HAP-1 (cell line): ENCODE measurements around the gene IP6K2.

Experiments used
- DNase-seq, 2 experiments: peaks; one replicate each; pipeline ENCODE4 v3.0.0-alpha.2; 2016 to 2020; ENCODE audit warnings: low spot score in 2 of 2
- H3K27me3 ChIP-seq: fragments of 250-450 bp; sonication (Bioruptor Pico); 2 replicates; pipeline ENCODE4 v1.5.1; 2020; ENCODE audit warnings: low read depth, mild to moderate bottlenecking, moderate library complexity
- H3K36me3 ChIP-seq: fragments of 250-450 bp; sonication (Bioruptor Pico); replicated peaks from 2 replicates; pipeline ENCODE4 v1.5.1; 2020; ENCODE audit warnings: mild to moderate bottlenecking
- H3K4me1 ChIP-seq: fragments of 250-450 bp; sonication (Bioruptor Pico); 2 replicates; pipeline ENCODE4 v1.5.1; 2020; ENCODE audit warnings: mild to moderate bottlenecking
- H3K4me3 ChIP-seq: fragments of 250-450 bp; sonication (Bioruptor Pico); 2 replicates; pipeline ENCODE4 v1.5.1; 2020; ENCODE audit warnings: mild to moderate bottlenecking, moderate library complexity
- H3K9me3 ChIP-seq: fragments of 250-450 bp; sonication (Bioruptor Pico); 2 replicates; pipeline ENCODE4 v1.5.1; 2020; ENCODE audit warnings: mild to moderate bottlenecking, moderate library complexity
- in situ Hi-C: fragments of 300-500 bp; cut with MboI; formaldehyde crosslinking; loops from 3 replicates; pipeline ENCODE4 v1.14.3; 2020; ENCODE audit warnings: low sequenced_read_pairs, inconsistent platforms, mixed read lengths

The IP6K2 gene

GRCh38 chr3:48693826-48694225, 23.2 kb downstream of the IP6K2 start:
- Histone ChIP-seq H3K36me3 (peaks cover 65% of the 10 kb centered on the region), H3K4me3 (no peak overlapping the region), H3K9me3 (no peaks in the 10 kb centered on the region), H3K27me3 (no peaks in the 10 kb centered on the region), H3K4me1 (no peaks in the 10 kb centered on the region)
- in situ Hi-C loops = no loop called here
- no peak for DNase-seq

- Histone ChIP-seq H3K9me3 (no peaks in the 10 kb centered on the region), H3K4me1 (no peaks in the 10 kb centered on the region), H3K27me3 (no peaks in the 10 kb centered on the region), H3K36me3 (peaks cover 76% of the 10 kb centered on the region), H3K4me3 (no peak overlapping the region)
- no peak for DNase-seq
- in situ Hi-C loops = no loop called here
Measured at GRCh38 chr3:48692551-48692950, 24.5 kb downstream of the IP6K2 start.

DNA sequence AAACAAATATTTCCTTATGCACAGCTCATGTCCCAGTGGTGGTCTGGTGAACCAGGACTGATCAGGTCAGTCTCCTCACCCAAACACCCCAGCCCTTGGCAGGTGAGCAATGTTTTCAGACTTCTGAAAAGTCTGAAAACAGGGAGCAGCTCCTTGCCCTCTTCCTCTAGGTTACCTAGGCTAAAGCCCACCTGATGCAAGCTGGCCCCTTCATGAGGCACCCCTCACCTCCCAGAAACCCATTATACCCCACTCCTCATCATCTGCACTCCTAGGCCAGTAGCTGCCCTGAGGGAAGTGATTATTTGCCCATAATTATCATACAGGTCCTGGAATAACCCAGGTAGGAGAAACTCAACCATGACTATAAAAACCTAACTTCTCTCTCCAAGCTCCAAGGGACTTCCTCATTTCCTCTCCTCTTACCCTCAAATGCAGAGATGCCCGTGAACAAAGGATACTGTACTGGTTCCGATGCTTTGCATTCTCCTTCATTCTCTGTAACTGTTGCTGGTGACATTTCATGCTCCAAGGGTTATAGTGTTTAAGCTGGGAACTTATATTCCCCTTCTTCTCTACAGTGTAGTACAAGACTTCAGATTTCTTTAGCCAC, 26.1 kb downstream of the IP6K2 start:
- peaks cover 77% of the 10 kb centered on the region for H3K36me3 ChIP-seq
- H3K9me3 ChIP-seq = no peaks in the 10 kb centered on the region
- H3K4me3 ChIP-seq = no peak overlapping the region
- DNase-seq = no peak
- in situ Hi-C loops = no loop called here
- no peaks in the 10 kb centered on the region for H3K27me3 ChIP-seq
- no peaks in the 10 kb centered on the region for H3K4me1 ChIP-seq

DNA sequence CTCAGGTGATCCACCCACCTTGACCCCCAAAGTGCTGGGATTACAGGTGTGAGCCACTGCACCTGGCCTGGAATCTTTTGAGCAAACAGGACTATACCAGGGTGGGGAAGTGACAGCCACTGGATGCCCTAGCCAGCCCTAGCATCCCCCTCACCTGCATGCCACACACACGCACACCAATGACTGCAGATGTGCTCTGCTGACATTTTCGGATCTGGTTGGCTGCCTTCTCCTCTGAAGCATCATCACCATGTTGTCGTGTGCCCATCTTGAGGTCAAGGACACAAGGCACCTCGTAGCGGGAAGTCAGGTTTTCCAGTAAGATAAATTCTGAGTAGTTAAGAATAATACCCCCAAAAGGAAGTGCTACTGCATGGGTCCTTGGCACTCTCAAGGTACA, 27.6 kb downstream of the IP6K2 start:
- DNase-seq = no peak
- Histone ChIP-seq H3K4me3 (no peak overlapping the region), H3K4me1 (peaks cover 5% of the 10 kb centered on the region), H3K27me3 (no peaks in the 10 kb centered on the region), H3K9me3 (no peaks in the 10 kb centered on the region), H3K36me3 (peaks cover 66% of the 10 kb centered on the region)
- in situ Hi-C loops = no loop called here

DNA sequence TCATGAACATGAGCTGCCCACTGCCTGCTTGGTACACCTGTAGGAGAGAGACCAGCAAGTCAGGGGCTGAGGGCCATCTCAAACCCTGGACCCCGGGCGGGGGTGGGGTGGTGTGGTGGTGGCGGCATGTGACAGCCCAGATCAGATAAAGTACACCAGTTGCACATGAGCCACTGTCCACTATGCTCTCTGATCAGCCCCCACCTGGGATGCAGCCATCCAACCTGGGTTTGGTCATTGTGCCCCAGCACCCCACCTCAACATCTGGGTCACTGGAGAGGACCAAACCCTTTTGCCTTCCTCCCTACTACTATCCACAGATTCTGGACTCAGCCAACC, 28.3 kb downstream of the IP6K2 start:
- in situ Hi-C loops = no loop called here
- H3K4me3 ChIP-seq = no peak overlapping the region
- peaks cover 59% of the 10 kb centered on the region for H3K36me3 ChIP-seq
- H3K9me3 ChIP-seq = no peaks in the 10 kb centered on the region
- no peaks in the 10 kb centered on the region for H3K27me3 ChIP-seq
- DNase-seq = no peak
- peaks cover 12% of the 10 kb centered on the region for H3K4me1 ChIP-seq

- no peak for DNase-seq
- H3K9me3 ChIP-seq = no peaks in the 10 kb centered on the region
- peaks cover 13% of the 10 kb centered on the region for H3K4me1 ChIP-seq
- no peak overlapping the region for H3K4me3 ChIP-seq
- no peaks in the 10 kb centered on the region for H3K27me3 ChIP-seq
- peaks cover 54% of the 10 kb centered on the region for H3K36me3 ChIP-seq
- in situ Hi-C loops = no loop called here
Measured at GRCh38 chr3:48688032-48688736, 28.8 kb downstream of the IP6K2 start.

DNA sequence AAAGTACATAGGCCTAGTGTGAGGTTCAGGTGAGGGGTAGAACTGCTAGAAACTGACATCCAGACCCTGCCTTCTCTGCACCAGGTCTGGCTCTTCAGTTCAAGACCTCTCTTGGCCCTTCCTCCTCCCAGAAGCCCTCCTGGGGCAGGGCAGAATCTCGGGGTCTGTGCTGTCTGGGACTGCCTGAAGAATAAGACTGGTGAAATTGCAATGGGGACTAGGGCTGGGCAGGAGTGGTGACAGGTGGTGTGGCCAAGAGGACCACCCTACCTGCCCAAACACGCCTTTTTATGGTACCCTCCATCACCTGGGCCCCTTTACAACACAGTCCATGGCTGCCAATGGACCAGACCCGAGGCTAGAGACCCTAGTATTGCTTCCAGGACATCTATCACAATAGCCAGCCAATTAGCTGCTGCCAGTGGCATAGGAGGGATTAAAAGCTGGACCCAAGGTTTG, 29.8 kb downstream of the IP6K2 start:
- Histone ChIP-seq H3K9me3 (no peaks in the 10 kb centered on the region), H3K27me3 (no peaks in the 10 kb centered on the region), H3K4me1 (peaks cover 13% of the 10 kb centered on the region), H3K4me3 (no peak overlapping the region), H3K36me3 (peaks cover 48% of the 10 kb centered on the region)
- in situ Hi-C loops = no loop called here
- DNase-seq = no peak

GRCh38 chr3:48686538-48687219, 30.3 kb downstream of the IP6K2 start:
- Histone ChIP-seq H3K36me3 (peaks cover 49% of the 10 kb centered on the region), H3K4me1 (peaks cover 13% of the 10 kb centered on the region), H3K9me3 (no peaks in the 10 kb centered on the region), H3K27me3 (no peaks in the 10 kb centered on the region), H3K4me3 (peak overlapping the region; percentile 84)
- DNase-seq = no peak
- in situ Hi-C loops = no loop called here

DNA sequence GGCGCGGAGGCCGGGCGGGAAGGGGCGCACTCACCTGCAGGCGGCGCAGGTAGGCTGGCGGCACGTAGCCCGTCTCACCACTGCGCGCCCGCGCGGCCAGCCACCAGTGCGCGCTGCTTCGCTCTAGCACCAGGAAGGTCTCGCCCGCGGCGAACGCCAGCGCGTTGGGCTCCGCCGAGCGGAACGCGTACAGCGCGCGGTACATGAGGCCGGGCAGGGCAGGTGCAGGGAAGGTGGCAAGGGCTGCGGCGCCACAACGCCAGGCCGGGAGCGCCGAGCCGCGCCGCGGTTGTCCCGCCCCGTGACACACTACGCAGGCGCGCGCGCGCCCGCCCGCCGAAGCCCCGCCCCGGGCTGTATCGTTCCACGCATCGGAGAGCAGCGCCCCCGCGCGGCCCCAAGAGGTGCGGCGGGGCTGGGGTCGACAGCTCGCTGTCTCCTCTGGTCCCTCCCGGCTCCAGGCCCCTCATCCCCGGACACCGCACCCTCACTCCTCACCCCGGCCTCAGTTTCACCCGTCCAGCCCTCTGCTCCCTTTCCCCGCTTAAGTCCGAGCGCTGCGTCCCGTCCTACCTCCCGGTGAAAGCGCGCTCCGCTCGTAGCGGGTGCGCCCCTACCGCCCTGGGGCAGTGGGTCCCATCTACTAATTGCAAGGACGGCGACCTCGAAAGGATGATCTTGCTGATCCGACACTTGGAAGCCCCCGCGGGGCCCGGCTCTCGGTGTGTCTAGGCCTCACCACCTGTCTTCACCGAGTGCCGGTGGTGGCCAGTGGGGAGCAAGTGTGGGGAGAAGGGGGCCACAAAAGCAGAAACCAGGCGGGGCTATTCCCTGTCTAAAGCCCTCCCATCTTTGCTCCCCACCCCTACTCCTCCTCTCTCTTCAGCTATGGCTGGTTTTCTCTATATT, 31.2 kb downstream of the IP6K2 start, which contains the start of gene NCKIPSD:
TSS of gene NCKIPSD (minus strand) at position 313 of the 909 bp plus-strand sequence. CDS start at position 205, 108 bp downstream.
- in situ Hi-C loops = no loop called here
- peak; percentile 77 to 94 for DNase-seq
- Histone ChIP-seq H3K4me3 (peak within 1 kb of the TSS; percentile 84), H3K36me3 (peaks cover 49% of the 10 kb centered on the region), H3K4me1 (peaks cover 13% of the 10 kb centered on the region), H3K9me3 (no peaks in the 10 kb centered on the region), H3K27me3 (no peaks in the 10 kb centered on the region)

- Histone ChIP-seq H3K4me1 (peaks cover 13% of the 10 kb centered on the region), H3K27me3 (no peaks in the 10 kb centered on the region), H3K4me3 (peak overlapping the region; percentile 84), H3K9me3 (no peaks in the 10 kb centered on the region), H3K36me3 (peaks cover 54% of the 10 kb centered on the region)
- in situ Hi-C loops = no loop called here
- DNase-seq = no peak
Measured at GRCh38 chr3:48685293-48685602, 31.8 kb downstream of the IP6K2 start.

DNA sequence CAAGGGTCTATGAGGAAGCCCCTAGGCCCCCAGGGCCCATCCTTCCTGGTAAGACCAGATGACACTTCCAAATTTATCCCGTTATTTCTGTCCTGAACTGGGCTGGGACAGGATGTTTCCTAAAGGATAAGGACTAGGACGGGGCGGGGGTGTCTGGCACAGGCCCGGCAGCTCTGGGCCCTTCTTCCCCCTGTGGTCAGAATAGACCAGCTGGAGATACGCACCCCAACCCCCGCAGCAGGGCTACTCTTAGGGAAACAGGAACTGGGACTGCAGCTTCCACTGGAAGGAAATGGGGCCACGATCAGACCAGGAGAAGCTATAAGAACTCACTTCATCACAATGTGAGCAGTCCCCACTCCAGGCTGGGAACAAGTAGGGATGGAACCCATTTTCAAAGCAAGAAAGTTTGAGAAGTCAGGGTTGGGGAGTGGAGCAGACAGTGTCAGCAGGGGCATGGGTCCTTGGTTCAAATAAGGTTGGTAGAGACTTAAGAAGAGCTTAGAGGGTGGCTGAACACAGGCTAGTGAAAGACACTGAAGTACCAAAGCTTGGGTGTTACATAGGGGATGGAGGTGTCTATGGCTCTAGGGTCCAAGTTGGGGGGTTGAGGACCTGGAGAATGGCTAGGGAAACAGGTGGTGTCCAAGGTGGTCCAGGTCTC, 32.4 kb downstream of the IP6K2 start:
- Histone ChIP-seq H3K27me3 (no peaks in the 10 kb centered on the region), H3K4me1 (peaks cover 13% of the 10 kb centered on the region), H3K9me3 (no peaks in the 10 kb centered on the region), H3K4me3 (peak overlapping the region; percentile 84), H3K36me3 (peaks cover 54% of the 10 kb centered on the region)
- in situ Hi-C loops = no loop called here
- no peak for DNase-seq

GRCh38 chr3:48684054-48684349, 33.0 kb downstream of the IP6K2 start:
- peaks cover 53% of the 10 kb centered on the region for H3K36me3 ChIP-seq
- no peak for DNase-seq
- H3K9me3 ChIP-seq = no peaks in the 10 kb centered on the region
- peak overlapping the region; percentile 84 for H3K4me3 ChIP-seq
- peaks cover 13% of the 10 kb centered on the region for H3K4me1 ChIP-seq
- in situ Hi-C loops = no loop called here
- no peaks in the 10 kb centered on the region for H3K27me3 ChIP-seq

GRCh38 chr3:48682786-48683185, 34.2 kb downstream of the IP6K2 start:
- DNase-seq = no peak
- in situ Hi-C loops = no loop called here
- Histone ChIP-seq H3K27me3 (no peaks in the 10 kb centered on the region), H3K4me3 (no peak overlapping the region), H3K9me3 (no peaks in the 10 kb centered on the region), H3K36me3 (peaks cover 52% of the 10 kb centered on the region), H3K4me1 (peaks cover 13% of the 10 kb centered on the region)
